SKM-1 treated with dmso at 0.1 percent for 144 hours (cell line): ENCODE measurements around the gene ZNF490.
"Not testable (repeated sequence)": the region's sequence is repeated elsewhere in the genome, so short reads cannot be mapped to it uniquely, and the experiment has no call there.

Source experiments
- DNase-seq: peaks from one replicate; lab custom pipeline; 2025; ENCODE audit not compliant: unreplicated experiment; lab: John Stamatoyannopoulos, UW

ZNF490 gene

GRCh38 chr19:12623361-12624031 is 12.9 kb upstream of the ZNF490 start:
- no peak for DNase-seq

- DNase-seq: not testable (repeated sequence)
Observed at GRCh38 chr19:12621253-12622024, 10.8 kb upstream of the ZNF490 start.

GRCh38 chr19:12617646-12618045 is 7.0 kb upstream of the ZNF490 start:
- DNase-seq: no peak

- no peak for DNase-seq
Observed at GRCh38 chr19:12611361-12611699, 717 bp upstream of the ZNF490 start.

GRCh38 chr19:12607631-12608030 is 3.0 kb downstream of the ZNF490 start:
- no peak for DNase-seq

- DNase-seq: no peak
Observed at GRCh38 chr19:12606796-12607195, 3.8 kb downstream of the ZNF490 start.

GRCh38 chr19:12603714-12604113 is 6.9 kb downstream of the ZNF490 start:
- DNase-seq: no peak

GRCh38 chr19:12597594-12597993 is 13.0 kb downstream of the ZNF490 start:
- no peak for DNase-seq

GRCh38 chr19:12596927-12597548 is 13.6 kb downstream of the ZNF490 start:
- no peak for DNase-seq

- DNase-seq: no peak
Observed at GRCh38 chr19:12596485-12596884, 14.1 kb downstream of the ZNF490 start.

- no peak for DNase-seq
Observed at GRCh38 chr19:12581100-12581499, 29.5 kb downstream of the ZNF490 start.

- no peak for DNase-seq
Observed at GRCh38 chr19:12580180-12580694, 30.4 kb downstream of the ZNF490 start.

- DNase-seq: no peak
Observed at GRCh38 chr19:12578641-12579040, 32.0 kb downstream of the ZNF490 start.

GRCh38 chr19:12574036-12574435 is 36.6 kb downstream of the ZNF490 start:
- DNase-seq: no peak

- no peak for DNase-seq
Observed at GRCh38 chr19:12567951-12568350, 42.7 kb downstream of the ZNF490 start.

- DNase-seq: not testable (repeated sequence)
Observed at GRCh38 chr19:12566380-12566779, 44.2 kb downstream of the ZNF490 start.

GRCh38 chr19:12564016-12564664 is 46.5 kb downstream of the ZNF490 start:
- DNase-seq: peak; percentile 75

- DNase-seq: no peak
Observed at GRCh38 chr19:12555456-12555930, 55.1 kb downstream of the ZNF490 start.

GRCh38 chr19:12551060-12551832 is 59.4 kb downstream of the ZNF490 start, which contains the start of gene ZNF564:
ZNF564 (minus strand) TSS chr19:12551482; CDS start chr19:12551332, 150 bp downstream.
- DNase-seq: peak; percentile 98

- no peak for DNase-seq
Observed at GRCh38 chr19:12546903-12547302, 63.7 kb downstream of the ZNF490 start.
